NCI-H69 (cell line): ENCODE measurements around the gene DPF3.

Experiments used
- DNase-seq: peaks from one replicate; lab custom pipeline; 2025; lab: John Stamatoyannopoulos, UW

DPF3 gene

GRCh38 chr14:72800848-72801370, 93.0 kb downstream of the DPF3 start:
- no peak for DNase-seq

- no peak for DNase-seq
Observed at GRCh38 chr14:72800296-72800695, 93.6 kb downstream of the DPF3 start.

- no peak for DNase-seq
Observed at GRCh38 chr14:72796935-72797334, 97.0 kb downstream of the DPF3 start.

GRCh38 chr14:72793156-72793939, 100.6 kb downstream of the DPF3 start:
- DNase-seq, result no peak

GRCh38 chr14:72792051-72792788, 101.7 kb downstream of the DPF3 start:
- DNase-seq, result no peak

GRCh38 chr14:72790887-72791566, 102.9 kb downstream of the DPF3 start:
- no peak for DNase-seq

- no peak for DNase-seq
Observed at GRCh38 chr14:72788972-72789728, 104.8 kb downstream of the DPF3 start.

- no peak for DNase-seq
Observed at GRCh38 chr14:72788255-72788654, 105.6 kb downstream of the DPF3 start.

- no peak for DNase-seq
Observed at GRCh38 chr14:72787841-72788240, 106.1 kb downstream of the DPF3 start.

GRCh38 chr14:72786378-72787350, 107.2 kb downstream of the DPF3 start:
- no peak for DNase-seq

- DNase-seq, result no peak
Observed at GRCh38 chr14:72783741-72784140, 110.2 kb downstream of the DPF3 start.

GRCh38 chr14:72782817-72783216, 111.1 kb downstream of the DPF3 start:
- DNase-seq, result no peak

- DNase-seq, result no peak
Observed at GRCh38 chr14:72781561-72782508, 112.1 kb downstream of the DPF3 start.

- DNase-seq, result no peak
Observed at GRCh38 chr14:72780751-72781150, 113.2 kb downstream of the DPF3 start.

- DNase-seq, result no peak
Observed at GRCh38 chr14:72779679-72780078, 114.2 kb downstream of the DPF3 start.

- no peak for DNase-seq
Observed at GRCh38 chr14:72777636-72778035, 116.3 kb downstream of the DPF3 start.

- DNase-seq, result no peak
Observed at GRCh38 chr14:72776701-72777261, 117.1 kb downstream of the DPF3 start.

- DNase-seq, result no peak
Observed at GRCh38 chr14:72775923-72776554, 117.9 kb downstream of the DPF3 start.
